CD4-positive, alpha-beta T cell treated with Interleukin-6 for 4 hours (primary cell): ENCODE results near the gene CCR7.
"Not testable (repeated sequence)": the region's sequence is repeated elsewhere in the genome, so short reads cannot be mapped to it uniquely, and the experiment has no call there.

Experiments
- DNase-seq: peaks from one replicate; pipeline ENCODE4 v3.0.0-alpha.2; 2020; ENCODE audit warnings: mixed read lengths

The CCR7 gene

GRCh38 chr17:40596261-40596919 lies 31.1 kb upstream of the CCR7 start:
- peak; percentile 59 for DNase-seq

DNA sequence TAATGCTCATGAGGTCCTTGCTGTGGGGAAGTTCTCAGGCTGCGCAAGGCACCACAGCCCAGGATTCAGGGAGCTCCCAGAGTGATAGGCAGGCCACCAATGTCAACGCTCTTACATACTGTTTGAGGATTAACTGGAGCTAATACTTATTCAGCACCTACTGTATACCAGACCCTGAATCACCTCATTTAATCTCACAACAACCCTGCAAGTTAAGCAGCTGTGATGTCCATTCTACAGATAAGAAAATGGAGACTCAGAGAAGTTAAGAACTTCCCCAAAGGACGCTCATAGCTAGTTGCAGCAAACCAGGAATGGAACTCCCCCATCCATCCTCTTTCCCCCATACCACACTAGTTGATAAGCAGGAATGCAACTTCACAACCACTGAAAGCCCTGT lies 25.5 kb upstream of the CCR7 start:
- no peak for DNase-seq

- DNase-seq, result peak; percentile 52
Measured at GRCh38 chr17:40588552-40588951, 23.3 kb upstream of the CCR7 start.

GRCh38 chr17:40586264-40586663 lies 21.0 kb upstream of the CCR7 start:
- DNase-seq, result not testable (repeated sequence)

DNA sequence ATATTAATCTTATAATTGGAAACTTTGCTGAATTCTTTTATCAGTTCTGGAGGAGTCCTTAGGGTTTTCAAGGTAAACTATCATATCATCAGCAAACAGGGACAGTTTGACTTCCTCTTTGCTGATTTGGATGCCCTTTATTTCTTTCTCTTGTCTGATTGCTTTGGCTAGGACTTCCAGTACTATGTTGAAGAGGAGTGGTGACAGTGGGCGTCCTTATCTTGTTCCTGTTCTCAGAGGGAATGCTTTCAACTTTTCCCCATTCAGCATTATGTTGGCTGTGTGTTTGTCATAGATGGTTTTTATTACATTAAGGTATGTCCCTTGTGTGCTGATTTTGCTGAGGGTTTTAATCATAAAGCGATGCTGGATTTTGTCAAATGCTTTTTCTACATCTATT lies 19.7 kb upstream of the CCR7 start:
- DNase-seq, result not testable (repeated sequence)

DNA sequence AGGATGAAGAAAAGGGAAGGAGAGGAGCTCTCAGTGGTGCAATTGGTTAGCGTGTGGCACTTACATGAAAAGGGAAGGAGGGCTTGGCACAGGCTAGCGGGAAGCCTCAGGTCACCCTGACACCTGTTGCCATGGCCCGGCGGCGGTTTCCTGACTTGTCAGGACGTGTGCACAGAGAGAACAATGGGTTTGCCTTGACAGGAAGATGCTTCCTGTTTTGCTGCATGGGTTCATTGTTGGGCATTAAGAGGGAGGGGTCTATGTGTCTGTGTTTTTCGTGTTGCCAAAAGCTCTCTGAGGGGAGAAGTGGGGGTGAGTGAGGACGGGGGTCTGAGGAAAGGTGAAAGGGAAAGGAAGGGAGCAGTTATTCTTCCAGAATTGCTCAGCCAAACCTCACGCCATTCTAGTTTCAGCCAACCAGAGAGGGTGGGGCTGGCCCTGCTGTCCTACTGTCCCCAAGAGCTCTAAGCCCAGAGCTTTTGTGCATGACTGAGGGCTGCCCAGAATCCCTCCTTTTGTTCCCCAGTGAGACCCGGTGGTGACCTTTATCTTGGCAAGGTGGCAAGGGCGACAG lies 17.1 kb upstream of the CCR7 start:
- DNase-seq, result peak; percentile 92

GRCh38 chr17:40580140-40580539 lies 14.9 kb upstream of the CCR7 start:
- no peak for DNase-seq

DNA sequence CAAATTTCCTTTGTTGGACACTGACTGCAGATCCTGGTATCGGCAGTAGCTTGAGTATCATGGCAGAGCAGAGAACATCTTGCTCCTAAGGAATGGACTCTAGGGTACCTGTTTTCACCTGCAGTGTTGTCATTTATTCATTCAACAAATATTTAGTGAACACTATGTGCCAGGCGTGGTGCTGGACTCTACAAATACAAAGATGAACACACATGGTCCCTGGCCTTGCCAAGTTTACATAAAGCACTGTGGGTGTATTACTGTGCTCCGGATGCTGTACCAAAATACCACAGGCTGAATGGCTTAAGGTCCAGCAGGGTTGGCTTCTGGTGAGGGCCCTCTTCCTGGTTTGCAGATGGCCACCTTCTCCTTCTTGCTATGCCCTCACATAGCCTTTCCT lies 14.2 kb upstream of the CCR7 start:
- DNase-seq, result no peak

GRCh38 chr17:40577611-40578065 lies 12.4 kb upstream of the CCR7 start:
- DNase-seq, result no peak

- DNase-seq, result peak; percentile 64
Measured at GRCh38 chr17:40576113-40576740, 11.0 kb upstream of the CCR7 start.

- no peak for DNase-seq
Measured at GRCh38 chr17:40574292-40574691, 9.0 kb upstream of the CCR7 start.

GRCh38 chr17:40572245-40572993 lies 7.1 kb upstream of the CCR7 start:
- not testable (repeated sequence) for DNase-seq

DNA sequence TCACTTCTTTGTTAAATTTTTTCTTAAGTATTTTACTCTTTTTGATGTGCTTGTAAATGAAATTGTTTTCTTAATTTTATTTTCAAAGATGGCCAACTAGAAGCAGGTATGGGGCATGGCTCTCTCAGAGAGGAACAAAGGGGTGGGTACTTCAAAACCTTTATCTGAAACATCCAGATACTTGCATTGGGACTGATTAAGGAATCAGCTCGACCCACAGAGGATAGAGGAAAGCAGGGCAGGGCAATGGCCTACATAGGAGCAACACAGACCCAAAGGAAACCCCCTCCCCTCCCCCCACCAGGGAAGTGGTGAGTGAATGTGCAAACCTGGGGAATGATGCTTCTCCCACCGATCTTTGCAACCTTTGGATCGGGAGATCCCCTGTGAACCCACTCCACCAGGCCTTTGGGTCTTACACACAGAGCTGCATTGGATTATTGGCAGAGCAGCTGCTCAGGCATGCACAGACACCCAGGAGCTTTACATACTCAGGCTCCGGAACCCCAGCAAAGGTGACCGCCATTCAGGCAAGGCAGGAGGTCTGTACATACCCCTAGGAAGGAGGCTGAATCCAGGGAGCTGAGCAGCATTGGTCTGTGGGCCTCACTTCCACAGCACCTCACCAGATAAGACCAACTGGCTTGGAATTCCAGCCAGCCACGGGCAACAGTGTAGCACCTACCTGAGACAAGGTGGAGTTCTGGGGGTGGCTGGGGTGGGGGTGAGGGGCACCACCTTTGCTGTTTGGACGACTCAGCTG lies 3.0 kb upstream of the CCR7 start:
- DNase-seq, result no peak

- no peak for DNase-seq
Measured at GRCh38 chr17:40567377-40567776, 2.1 kb upstream of the CCR7 start.

- no peak for DNase-seq
Measured at GRCh38 chr17:40565769-40566409, 617 bp upstream of the CCR7 start.

DNA sequence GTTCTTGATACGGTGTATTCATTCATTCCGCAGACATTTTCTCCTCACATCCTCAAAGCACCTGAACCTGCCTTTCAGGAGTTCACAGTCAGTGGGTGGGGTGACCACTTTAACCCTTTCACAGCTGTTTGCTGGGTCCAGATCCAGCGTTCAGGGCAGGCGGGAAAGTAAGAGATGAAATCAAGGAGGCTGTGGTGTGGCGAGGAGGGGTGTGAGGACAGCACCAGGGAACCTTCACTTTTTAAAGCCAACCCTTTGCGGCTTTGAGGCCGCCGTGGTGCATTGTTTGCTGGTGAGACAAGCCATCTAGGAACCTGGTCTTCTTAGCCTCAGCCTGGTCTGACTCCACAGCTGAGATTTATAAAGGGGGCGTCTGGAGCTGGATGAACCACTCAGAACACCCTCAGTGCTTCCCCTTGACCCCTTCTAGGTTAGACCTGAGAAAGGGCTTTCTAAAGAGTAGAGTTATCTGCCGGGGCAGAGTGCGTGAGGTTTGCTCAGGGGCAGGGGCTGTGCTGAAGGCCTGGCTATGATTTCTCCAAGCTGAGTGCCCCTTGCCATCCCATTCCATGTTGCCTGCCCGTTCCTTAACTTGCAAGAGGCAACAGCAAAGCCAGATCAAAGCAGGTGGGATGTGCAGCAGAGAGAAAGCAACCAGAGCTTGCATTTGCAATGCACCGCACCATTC lies 933 bp downstream of the CCR7 start:
- peak; percentile 63 for DNase-seq

DNA sequence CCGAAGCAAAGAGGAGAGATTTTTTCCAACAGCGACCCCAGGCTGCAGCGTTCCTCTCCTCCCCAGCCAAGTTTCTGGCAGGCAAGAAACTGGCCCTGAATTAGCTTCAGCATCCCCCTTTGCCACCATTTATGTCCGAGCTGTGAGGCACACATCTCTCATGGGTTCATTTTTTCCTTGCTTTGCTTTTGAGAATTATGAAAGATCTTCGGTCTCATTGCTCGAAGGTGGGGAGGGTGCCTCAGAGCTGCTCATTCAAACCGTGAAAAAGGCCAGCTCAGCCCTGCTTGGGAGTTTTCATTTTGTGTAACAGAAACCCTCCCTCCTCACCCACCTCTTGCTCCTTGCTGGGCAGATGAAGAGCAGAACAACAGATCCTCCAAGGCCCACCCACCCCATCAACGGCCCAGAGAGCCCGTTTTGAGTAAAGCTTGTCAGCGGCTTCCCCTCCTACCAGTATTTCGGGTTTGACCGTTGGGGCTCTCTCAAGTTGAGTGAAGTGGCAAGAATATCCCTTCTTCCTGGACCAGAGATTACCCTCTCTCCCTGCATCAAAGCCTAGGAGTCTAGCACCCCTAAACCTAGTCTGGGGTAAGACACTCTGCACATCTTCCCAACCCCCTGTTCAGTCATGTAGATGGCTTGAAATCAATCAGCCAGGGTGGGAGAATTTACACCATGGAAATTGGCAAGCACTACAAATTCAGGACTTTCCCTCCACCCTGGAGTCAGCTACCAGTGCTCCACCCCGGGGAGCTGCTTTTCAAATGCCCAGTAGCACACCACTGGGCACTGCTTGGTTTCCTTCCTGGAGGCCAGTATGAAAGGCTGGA lies 1.8 kb downstream of the CCR7 start:
- DNase-seq, result peak; percentile 57

- no peak for DNase-seq
Measured at GRCh38 chr17:40562838-40563219, 2.4 kb downstream of the CCR7 start.

DNA sequence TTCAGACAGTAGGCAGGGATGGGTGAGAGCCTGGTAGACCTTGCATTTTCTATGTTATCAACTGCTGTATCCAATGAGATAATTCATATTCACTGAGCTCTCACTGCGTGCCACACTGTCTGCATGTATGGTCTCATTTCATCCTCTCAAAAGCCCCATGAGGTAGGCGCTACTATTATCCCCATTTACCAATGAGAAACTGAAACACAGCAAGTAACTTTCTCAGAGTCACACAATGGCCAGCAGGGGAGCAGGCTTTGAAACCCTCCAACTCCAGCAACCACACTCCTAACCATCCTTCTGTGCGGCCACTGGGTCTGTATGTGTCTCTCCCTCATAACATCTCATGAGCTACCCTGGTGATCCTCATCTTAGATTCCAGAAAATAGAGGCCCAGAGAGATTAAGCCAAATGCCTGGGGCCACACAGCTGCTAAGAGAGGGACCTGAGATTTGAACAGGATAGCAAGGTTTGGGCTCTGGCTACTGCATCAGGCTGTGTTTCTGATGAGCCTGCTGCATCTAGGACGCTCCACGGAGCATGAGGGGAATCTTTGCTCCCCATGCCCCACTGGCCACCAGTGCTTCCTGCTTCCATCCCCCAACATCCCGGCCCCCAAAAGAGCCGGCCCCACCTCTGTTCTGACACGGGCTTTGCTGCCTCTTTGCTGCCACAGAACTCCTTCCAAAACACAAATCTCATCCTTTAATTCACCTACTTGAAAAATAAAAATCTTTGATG lies 3.2 kb downstream of the CCR7 start:
- DNase-seq, result peak; percentile 68

GRCh38 chr17:40561294-40561870 lies 3.9 kb downstream of the CCR7 start:
- DNase-seq, result no peak
